22Rv1 (cell line): Measurements from ENCODE around the gene SLC25A40.
A peak's percentile ranks its signal among the peaks of the same experiment; 100 is the strongest.
"Not testable (repeated sequence)": the region's sequence is repeated elsewhere in the genome, so short reads cannot be mapped to it uniquely, and the experiment has no call there.

ENCODE experiments used
- H3K27ac ChIP-seq: fragments of 450-650 bp; 2 replicates; pipeline ENCODE4 v1.5.1; 2017
- ZFX ChIP-seq: fragments of 450-650 bp; IDR thresholded peaks from 2 replicates; pipeline ENCODE4 v1.6.1; 2017; ENCODE audit warnings: antibody characterized with exemption, borderline replicate concordance
- TF ChIP-seq, protein P1 (sequence below): fragments of 450-650 bp; IDR thresholded peaks from 2 replicates; pipeline ENCODE4 v1.5.1; 2017; ENCODE audit warnings: mild to moderate bottlenecking

Gene SLC25A40, protein sequence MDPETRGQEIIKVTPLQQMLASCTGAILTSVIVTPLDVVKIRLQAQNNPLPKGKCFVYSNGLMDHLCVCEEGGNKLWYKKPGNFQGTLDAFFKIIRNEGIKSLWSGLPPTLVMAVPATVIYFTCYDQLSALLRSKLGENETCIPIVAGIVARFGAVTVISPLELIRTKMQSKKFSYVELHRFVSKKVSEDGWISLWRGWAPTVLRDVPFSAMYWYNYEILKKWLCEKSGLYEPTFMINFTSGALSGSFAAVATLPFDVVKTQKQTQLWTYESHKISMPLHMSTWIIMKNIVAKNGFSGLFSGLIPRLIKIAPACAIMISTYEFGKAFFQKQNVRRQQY

DNA sequence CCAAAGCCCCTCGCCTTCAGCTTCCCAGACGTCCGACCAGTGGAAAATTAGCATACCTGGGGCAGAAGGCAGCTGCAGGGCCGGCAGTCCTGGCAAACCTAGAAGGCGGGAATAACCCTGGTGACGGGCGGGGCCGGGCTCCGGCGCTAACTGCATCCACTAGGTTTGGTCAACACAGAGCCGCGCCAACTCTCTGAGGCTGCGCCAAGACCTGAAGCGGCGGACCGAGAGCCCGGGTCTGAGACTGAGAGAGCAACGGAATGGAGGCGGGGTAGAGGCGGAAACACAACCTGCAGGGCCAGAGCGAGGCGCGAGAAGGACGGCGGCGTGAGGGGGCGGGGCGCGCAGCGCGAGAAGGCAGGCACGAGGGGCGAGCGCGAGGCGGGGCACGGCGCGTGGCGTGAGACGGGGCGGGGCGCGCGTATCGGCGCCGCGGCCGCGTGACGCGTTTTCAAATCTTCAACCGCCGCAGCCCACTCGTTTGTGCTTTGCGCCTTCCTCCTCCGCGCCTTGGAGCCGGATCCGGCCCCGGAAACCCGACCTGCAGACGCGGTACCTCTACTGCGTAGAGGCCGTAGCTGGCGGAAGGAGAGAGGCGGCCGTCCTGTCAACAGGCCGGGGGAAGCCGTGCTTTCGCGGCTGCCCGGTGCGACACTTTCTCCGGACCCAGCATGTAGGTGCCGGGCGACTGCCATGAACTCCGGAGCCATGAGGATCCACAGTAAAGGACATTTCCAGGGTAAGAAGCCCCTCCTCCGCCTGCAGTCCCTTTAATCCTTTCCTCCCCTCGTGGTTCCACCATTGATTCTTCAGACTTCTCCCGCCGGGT, at the start of gene SLC25A40, which contains the start of gene DBF4:
Gene SLC25A40 (minus strand): TSS at position 321 of the 829 bp plus-strand sequence. CDS start 17,633 bp downstream, outside the sequence.
Gene DBF4 (plus strand): TSS at position 454 of the 829 bp plus-strand sequence. CDS start 240 bp downstream, at position 694.
- peak within 1 kb of the TSS; percentile 99 for H3K27ac ChIP-seq
- TF ChIP-seq ZFX = no peak
- TF ChIP-seq, protein P1, sequence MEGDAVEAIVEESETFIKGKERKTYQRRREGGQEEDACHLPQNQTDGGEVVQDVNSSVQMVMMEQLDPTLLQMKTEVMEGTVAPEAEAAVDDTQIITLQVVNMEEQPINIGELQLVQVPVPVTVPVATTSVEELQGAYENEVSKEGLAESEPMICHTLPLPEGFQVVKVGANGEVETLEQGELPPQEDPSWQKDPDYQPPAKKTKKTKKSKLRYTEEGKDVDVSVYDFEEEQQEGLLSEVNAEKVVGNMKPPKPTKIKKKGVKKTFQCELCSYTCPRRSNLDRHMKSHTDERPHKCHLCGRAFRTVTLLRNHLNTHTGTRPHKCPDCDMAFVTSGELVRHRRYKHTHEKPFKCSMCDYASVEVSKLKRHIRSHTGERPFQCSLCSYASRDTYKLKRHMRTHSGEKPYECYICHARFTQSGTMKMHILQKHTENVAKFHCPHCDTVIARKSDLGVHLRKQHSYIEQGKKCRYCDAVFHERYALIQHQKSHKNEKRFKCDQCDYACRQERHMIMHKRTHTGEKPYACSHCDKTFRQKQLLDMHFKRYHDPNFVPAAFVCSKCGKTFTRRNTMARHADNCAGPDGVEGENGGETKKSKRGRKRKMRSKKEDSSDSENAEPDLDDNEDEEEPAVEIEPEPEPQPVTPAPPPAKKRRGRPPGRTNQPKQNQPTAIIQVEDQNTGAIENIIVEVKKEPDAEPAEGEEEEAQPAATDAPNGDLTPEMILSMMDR = peak; percentile 17; the same call in 1 of the 2 replicates

DNA sequence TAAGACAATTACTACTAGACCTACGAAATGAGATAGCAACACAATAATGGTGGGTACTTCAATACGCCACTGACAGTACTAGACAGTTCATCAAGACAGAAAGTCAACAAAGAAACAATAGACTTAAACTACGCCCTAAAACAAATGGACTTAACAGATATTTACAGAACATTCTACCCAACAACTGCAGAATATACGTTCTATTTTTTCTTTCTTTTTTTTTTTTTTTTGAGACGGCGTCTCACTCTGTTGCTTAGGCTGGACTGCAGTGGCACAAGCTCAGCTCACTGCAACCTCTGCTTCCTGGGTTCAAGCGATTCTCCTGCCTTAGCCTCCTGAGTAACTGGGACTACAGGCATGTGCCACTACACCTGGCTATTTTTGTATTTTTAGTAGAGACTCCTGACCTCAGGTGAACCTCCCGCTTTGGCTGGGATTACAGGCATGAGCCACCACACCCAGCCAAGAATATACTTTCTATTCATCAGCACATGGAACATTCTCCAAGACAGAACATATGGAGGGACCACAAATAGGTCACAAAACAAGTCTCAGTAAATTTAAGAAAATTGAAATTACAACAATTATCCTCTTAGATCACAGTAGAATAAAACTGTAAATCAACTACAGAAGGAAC, 46.7 kb upstream of the SLC25A40 start:
- not testable (repeated sequence) for H3K27ac ChIP-seq

DNA sequence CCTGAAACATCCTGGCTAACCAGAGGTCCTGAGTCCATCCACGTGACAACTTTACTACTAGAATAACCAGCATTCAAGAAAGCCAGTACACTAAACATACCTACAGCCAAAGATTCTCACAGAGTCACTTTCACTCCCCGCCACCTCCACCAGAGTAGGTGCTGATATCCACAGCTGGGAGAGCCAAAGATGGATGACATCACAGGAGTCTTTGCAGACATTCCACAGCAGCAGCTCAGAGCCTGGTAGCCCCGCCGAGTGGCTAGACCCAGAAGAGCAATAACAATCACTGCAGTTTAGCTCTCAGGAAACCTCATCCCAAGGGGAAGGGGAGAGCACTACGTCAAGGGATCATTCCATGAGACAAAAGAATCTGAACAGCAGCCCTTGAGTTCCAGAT, 44.4 kb upstream of the SLC25A40 start:
- no peak for TF ChIP-seq ZFX
- TF ChIP-seq, protein P1 = no peak

DNA sequence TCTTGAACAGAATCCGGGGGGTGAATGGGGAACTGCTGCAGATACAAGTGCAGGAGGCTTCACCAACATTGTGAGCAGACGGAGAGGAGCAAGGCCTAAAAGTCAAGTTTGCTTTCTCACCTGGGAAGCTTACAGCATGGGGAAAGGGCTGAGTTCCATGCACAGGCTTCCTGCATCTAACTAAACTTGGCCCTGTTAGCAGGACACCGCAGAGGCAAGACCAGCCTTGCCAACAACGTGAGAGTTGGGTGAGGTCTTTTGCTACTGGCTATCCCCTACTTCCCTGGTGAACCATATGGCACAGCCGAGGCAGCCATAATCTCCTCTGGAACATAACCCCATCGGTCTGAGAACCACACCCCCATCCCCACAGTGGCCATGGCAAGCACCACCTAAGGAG, 43.7 kb upstream of the SLC25A40 start:
- no peak overlapping the region for H3K27ac ChIP-seq
- TF ChIP-seq, protein P1 = no peak
- no peak for TF ChIP-seq ZFX

More for the DNA sequence above, 44.4 kb upstream of the SLC25A40 start:
- no peak overlapping the region for H3K27ac ChIP-seq

DNA sequence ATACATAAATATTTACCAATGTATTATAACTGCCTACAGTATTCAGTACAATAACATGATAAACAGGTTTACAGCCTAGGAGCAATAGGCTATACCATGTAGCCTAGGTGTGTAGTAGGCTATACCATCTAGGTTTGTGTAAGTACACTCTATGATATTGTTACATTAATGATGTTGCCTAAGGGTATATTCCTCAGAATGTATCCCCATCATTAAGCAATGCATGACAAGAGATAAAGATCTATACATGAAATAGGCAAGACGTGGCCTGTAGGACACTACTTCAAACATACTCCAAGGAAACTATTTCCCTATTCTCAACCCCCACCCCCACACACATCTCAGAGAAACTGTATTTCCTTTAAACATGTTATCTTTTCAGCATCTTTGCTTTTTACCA, 42.6 kb upstream of the SLC25A40 start:
- TF ChIP-seq ZFX = no peak
- TF ChIP-seq, protein P1 = no peak
- H3K27ac ChIP-seq = no peak overlapping the region

DNA sequence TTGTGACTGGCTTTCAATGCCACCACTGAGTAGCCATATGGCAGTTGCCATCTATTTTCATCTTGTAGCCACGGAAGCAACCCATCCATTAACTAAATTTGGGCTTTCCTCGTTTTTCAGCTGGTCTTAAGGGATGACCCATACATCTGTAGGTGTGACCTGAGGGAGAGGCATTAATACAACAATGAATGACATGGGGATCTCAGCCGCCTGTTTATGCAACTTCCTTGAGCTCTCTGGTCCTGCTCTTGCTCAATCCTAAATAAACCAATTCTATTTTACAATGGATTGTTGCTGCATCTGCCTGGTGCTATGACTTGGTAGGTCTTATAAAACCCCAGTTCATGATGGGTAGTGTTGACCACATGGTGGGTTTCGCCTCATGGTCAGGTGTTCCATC, 36.0 kb upstream of the SLC25A40 start:
- no peak for TF ChIP-seq ZFX
- TF ChIP-seq, protein P1 = no peak
- no peak overlapping the region for H3K27ac ChIP-seq

DNA sequence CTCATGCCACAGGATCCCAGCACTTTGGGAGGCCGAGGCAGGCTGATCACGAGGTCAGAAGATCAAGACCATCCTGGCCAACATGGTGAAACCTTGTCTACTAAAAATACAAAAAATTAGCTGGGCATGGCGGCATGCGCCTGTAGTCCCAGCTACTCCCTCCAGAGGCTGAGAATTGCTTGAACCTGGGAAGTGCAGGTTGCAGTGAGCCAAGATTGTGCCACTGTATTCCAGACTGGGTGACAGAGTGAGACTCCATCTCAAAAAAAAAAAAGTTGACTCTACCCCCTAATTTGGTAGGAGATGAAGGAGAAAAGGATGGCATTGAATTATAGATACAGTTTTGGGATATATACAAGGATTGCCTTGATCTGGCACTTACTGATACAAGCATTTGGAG, 32.7 kb upstream of the SLC25A40 start:
- H3K27ac ChIP-seq = not testable (repeated sequence)

DNA sequence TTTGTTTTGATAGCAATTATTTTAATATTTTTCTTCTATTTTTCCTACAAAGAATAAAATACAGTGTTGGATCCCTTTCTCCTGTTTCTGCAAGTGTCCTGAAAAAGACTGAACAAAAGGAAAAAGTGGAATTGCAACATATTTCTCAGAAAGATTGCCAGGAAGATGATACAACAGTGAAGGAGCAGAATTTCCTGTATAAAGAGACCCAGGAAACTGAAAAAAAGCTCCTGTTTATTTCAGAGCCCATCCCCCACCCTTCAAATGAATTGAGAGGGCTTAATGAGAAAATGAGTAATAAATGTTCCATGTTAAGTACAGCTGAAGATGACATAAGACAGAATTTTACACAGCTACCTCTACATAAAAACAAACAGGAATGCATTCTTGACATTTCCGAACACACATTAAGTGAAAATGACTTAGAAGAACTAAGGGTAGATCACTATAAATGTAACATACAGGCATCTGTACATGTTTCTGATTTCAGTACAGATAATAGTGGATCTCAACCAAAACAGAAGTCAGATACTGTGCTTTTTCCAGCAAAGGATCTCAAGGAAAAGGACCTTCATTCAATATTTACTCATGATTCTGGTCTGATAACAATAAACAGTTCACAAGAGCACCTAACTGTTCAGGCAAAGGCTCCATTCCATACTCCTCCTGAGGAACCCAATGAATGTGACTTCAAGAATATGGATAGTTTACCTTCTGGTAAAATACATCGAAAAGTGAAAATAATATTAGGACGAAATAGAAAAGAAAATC, 31.2 kb upstream of the SLC25A40 start:
- peak overlapping the region; percentile 51 for H3K27ac ChIP-seq
